Fibroblast of the aortic adventitia (primary cell): ENCODE results near the gene MEG3. TPM values are rescaled to one million over a fixed set of nuclear protein-coding genes. Genes with fewer than 3 reads are reported as not detected.

Experiments
- DNase-seq: peaks from one replicate; pipeline ENCODE4 v3.0.0-alpha.2; 2010; ENCODE audit warnings: low read depth
- H3K4me3 ChIP-seq: 2 replicates; pipeline ENCODE4 v1.5.1; 2011; ENCODE audit warnings: low read depth, mild to moderate bottlenecking, control low read depth, low read length, moderate library complexity
- total RNA-seq: library from RNA; depleted of rRNA; stranded (reverse); fragments of >200 nt; gene quantifications from 2 replicates; pipeline ENCODE4 v1.2.3, GENCODE V29; 2012; ENCODE audit warnings: low replicate concordance
- TF ChIP-seq, protein P1 (sequence below): IDR thresholded peaks from 2 replicates; pipeline ENCODE4 v1.5.1; 2011; ENCODE audit warnings: mild to moderate bottlenecking, low read length, control low read depth, inconsistent platforms; ENCODE audit not compliant: insufficient read depth

MEG3 gene
- total RNA-seq, 1 donor: 155 TPM

DNA sequence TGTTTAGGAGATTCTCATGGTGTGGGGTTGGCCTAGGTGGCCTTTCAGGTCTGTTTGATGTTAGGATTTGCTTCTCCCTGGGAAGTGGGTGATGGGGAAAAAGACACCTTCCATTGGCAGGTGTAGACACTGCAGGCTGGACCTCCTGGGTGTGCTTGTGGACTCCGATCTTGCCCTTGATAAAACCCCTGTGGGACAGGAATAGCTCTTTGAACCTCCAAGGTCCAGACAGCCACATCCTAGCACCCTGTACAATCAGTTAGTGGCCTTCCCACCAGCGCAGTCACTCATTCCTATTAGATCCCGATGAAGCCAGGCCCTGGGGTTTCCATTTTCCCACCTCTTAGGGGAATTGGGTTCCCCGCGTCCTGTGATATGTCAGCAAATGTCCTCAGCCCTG is 28.5 kb downstream of the MEG3 start:
- no peak for DNase-seq
- no peak overlapping the region for H3K4me3 ChIP-seq
- TF ChIP-seq, protein P1, sequence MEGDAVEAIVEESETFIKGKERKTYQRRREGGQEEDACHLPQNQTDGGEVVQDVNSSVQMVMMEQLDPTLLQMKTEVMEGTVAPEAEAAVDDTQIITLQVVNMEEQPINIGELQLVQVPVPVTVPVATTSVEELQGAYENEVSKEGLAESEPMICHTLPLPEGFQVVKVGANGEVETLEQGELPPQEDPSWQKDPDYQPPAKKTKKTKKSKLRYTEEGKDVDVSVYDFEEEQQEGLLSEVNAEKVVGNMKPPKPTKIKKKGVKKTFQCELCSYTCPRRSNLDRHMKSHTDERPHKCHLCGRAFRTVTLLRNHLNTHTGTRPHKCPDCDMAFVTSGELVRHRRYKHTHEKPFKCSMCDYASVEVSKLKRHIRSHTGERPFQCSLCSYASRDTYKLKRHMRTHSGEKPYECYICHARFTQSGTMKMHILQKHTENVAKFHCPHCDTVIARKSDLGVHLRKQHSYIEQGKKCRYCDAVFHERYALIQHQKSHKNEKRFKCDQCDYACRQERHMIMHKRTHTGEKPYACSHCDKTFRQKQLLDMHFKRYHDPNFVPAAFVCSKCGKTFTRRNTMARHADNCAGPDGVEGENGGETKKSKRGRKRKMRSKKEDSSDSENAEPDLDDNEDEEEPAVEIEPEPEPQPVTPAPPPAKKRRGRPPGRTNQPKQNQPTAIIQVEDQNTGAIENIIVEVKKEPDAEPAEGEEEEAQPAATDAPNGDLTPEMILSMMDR: no peak

DNA sequence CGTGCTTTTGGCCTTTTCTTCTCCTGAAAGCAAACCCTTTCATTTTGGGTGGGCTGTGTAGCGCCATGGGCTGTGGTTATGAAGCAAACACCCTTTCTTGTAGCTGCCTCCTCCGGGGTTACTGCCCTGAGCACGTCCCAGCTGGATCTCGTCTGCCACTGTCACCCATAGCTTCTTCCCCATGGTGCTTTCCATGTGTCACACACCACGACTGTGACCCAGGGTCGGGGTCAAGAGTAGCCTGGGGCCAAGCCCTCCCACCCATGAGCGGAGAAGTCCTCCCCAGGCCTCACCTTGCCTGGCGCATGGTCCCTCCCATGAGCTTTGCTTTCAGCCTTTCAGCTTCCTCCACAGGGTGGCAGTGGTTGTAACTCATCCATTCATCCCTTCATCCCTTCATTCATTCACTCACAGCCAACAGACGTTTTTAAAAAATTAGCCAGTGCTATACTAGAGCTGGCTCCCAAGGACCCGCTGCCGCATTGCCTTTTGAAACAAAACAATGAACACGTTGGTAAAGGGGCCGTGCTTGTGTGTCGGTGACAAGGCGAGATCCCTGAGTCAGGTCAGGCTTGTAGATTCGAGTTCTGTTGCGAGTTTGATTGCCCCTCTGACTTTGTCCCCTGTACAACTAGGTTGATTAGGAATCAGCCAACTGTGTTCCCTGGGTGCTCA is 29.5 kb downstream of the MEG3 start:
- TF ChIP-seq, protein P1: no peak
- no peak overlapping the region for H3K4me3 ChIP-seq
- DNase-seq: no peak

DNA sequence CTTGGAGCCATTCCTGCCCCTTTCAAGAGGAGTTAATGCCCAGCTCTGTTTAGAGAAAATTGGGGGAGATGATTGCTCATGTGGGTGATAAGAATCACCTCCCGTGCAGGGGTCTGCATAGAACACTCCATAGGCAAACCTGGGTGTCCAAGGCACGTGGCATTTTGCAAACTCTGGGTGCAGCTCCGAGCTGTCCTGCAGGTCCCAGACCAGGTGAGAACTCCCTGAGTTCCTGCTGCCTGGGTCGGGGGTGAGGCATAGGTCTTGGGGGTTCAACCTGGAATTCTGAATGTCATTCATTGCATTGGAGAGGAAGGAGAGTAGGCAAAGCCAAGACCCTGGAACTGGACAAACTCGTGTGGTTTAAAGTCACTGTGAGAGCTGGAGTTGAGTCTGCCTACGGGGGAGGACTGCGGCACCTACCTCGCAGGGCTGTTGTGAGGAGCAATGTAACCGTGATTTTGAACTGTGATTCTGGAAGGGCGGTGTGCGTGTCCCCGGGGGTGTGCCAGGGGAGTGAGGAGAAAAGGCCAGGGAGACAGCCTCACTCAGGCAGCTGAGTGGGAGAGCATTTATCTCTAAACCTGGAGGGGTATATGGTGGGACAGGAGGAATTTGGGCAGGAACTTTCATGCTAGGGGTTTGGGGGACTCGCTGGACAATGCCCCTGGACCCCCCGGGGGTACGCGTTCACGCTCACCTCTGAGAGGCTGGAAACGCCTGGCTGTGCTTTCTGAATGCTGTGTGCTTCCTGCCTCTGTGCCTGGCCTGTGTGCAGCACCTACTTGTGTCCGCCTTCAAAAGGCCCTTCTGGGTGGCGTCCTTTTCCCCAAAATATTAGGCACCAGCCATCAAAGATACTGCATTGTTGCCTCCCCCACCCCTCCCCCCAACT is 30.4 kb downstream of the MEG3 start:
- H3K4me3 ChIP-seq: no peak overlapping the region
- no peak for DNase-seq
- TF ChIP-seq, protein P1: no peak

DNA sequence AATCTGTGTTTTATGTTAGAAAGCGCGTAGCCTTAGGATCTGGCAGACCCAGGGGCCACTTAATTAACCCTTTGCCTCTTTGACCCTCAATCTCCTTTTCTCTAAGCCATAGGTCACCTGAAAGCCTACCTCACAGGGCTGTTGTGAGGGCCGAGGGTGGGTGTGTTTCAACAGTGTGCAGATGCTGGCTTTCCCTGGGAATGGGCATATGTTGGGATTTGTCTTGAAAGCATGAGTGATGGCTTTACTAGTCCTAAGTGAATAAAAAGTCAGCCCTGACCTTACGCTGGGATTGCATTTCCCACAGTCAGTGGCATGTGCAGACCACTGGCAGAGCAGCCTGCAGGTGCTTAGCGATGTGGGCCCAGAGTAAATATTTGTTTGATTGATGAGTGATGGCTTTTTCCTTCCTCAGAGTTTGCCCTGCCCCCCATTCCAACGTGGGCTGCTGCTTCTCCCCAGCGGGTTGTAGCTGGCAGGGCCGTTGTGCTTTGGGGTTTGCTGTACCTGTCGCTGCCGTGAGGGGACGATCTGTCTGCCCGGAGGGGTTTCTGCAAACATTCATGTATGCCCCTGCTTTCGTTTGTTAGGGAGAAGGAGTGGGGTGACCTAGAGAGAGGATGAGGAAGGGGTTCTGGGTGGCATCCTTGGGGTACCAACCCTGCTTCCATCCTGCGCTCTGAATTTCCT is 31.5 kb downstream of the MEG3 start:
- DNase-seq: no peak
- TF ChIP-seq, protein P1: no peak
- H3K4me3 ChIP-seq: no peak overlapping the region

DNA sequence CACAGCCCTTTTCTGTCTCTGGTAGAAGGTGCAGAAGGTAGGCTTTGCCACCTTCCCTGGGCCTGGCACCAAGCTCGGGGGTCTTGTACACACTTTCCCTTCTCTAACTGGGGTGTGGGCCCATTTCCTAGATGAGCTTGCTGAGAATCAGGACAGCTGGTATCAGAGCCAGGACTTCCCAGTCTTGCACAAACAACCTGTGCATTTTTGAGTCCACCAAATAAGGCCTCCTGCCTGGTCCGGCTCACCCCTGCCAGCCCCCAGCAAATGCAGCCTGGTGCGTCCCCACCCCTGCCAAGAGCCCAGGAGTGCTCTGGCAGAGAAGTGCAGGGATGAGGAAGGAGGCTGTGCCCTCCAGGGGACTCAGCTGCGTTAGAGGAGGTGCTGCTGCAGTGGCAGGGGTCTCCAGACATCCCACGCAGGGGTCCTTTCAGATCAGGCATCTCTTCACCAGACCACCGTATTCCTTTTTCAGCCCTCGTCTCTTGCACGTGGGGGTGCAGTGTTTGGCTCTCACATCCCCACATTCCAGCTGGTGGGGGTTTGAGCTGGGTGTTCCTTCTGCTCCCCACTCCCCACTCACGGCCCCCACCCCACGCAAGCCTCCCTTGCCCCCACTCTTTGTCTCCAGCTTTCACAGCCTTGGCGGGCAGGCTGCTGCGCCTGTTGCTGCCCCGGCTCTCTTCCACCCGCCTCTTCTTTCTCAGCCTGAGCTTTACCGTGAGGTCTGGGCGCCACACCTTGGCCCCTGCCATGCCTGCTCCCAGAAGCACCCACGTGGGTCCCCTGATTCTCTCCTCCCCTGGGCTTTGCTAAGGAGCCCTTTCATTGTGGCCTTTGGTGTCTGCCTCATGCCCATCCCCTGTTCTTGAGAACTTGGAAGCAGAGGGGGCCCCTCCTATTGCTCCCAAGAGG is 32.3 kb downstream of the MEG3 start:
- H3K4me3 ChIP-seq: no peak overlapping the region
- DNase-seq: no peak
- TF ChIP-seq, protein P1: no peak

DNA sequence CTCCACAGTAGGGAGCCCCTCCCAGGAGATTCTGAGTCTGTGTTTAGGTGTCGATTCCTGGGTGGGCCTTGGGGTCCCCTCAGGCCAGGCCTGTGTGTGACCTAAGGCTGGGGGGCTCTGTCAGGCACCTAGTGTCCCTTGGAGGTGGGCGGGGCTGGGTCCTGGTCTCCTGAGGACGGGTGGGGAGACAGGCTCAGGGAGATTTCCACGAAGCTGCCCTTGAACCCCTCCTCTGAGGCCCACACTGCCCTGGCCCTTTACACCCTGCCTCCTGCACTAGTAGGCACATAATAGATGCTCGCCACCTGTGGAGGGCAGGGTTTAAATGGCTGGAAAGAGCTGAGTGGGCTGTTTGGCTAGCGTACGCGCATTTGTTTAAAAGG is 32.9 kb downstream of the MEG3 start:
- H3K4me3 ChIP-seq: no peak overlapping the region
- TF ChIP-seq, protein P1: no peak
- no peak for DNase-seq
